HAP-1 (cell line): ENCODE results near the gene NRF1.
A peak's percentile ranks its signal among the peaks of the same experiment; 100 is the strongest.

Source experiments
- DNase-seq, 2 experiments: peaks; one replicate each; pipeline ENCODE4 v3.0.0-alpha.2; 2016 to 2020; ENCODE audit warnings: low spot score in 2 of 2
- H3K27me3 ChIP-seq: fragments of 250-450 bp; sonication (Bioruptor Pico); 2 replicates; pipeline ENCODE4 v1.5.1; 2020; ENCODE audit warnings: low read depth, mild to moderate bottlenecking, moderate library complexity
- H3K36me3 ChIP-seq: fragments of 250-450 bp; sonication (Bioruptor Pico); replicated peaks from 2 replicates; pipeline ENCODE4 v1.5.1; 2020; ENCODE audit warnings: mild to moderate bottlenecking
- H3K4me1 ChIP-seq: fragments of 250-450 bp; sonication (Bioruptor Pico); 2 replicates; pipeline ENCODE4 v1.5.1; 2020; ENCODE audit warnings: mild to moderate bottlenecking
- H3K4me3 ChIP-seq: fragments of 250-450 bp; sonication (Bioruptor Pico); 2 replicates; pipeline ENCODE4 v1.5.1; 2020; ENCODE audit warnings: mild to moderate bottlenecking, moderate library complexity
- H3K9me3 ChIP-seq: fragments of 250-450 bp; sonication (Bioruptor Pico); 2 replicates; pipeline ENCODE4 v1.5.1; 2020; ENCODE audit warnings: mild to moderate bottlenecking, moderate library complexity
- in situ Hi-C: fragments of 300-500 bp; cut with MboI; formaldehyde crosslinking; loops from 3 replicates; pipeline ENCODE4 v1.14.3; 2020; ENCODE audit warnings: low sequenced_read_pairs, inconsistent platforms, mixed read lengths

The NRF1 gene

DNA sequence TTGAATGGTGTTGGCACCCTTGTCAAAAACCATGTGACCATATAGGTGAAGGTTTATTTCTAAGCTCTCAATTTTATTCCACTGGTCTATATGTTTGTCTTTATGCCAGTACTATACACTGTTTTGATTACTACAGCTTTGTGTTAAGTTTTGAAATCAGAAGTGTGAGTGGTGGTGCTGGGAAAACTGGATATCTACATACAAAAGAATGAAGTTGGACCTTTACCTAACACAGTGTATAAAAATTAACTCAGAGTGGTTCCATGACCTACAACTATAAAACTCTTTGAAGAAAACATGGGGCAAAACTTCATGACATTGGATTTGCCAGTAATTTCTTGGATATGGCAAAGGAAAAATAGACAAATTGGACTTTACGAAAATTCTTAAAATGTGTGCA lies 112.2 kb downstream of the NRF1 start:
- H3K4me3 ChIP-seq: no peak overlapping the region
- H3K9me3 ChIP-seq: no peaks in the 10 kb centered on the region
- peaks cover 29% of the 10 kb centered on the region for H3K36me3 ChIP-seq
- in situ Hi-C loops: no loop called here
- DNase-seq: no peak
- peaks cover 2% of the 10 kb centered on the region; the same call in 1 of the 2 replicates for H3K4me1 ChIP-seq
- H3K27me3 ChIP-seq: no peaks in the 10 kb centered on the region

GRCh38 chr7:129724796-129725195 lies 113.3 kb downstream of the NRF1 start:
- in situ Hi-C loops: no loop called here
- Histone ChIP-seq H3K9me3 (no peaks in the 10 kb centered on the region), H3K4me3 (no peak overlapping the region), H3K4me1 (peaks cover 6% of the 10 kb centered on the region; the same call in 1 of the 2 replicates), H3K27me3 (no peaks in the 10 kb centered on the region), H3K36me3 (peaks cover 34% of the 10 kb centered on the region)
- DNase-seq: no peak

DNA sequence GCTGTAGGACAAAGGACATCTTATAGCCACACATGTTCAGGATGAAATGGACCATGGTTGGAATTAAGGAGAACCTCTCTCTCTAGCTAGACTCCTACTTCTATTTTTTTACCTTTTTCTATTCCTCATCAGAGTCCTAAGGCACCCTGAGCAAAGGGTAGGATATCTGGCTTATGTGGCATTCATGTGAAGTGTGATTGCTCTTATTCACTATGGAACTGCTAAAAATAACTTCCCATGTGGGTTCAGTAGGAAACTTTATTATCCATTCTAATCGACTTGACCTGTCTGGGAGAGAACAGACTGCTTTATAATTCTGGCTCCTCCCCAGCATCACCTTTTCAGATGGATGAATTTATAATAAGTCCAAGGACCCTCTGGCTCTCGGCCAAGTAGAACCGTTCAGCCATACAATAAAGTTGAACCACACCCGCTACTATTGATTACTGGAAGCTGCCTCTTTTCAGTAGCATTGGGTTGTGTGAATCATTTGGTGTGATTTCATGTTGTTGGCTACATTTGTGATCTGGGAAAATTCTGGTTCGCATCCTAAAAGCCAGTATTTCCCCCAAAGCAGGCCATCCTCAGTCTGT lies 117.5 kb downstream of the NRF1 start:
- in situ Hi-C loops: no loop called here
- Histone ChIP-seq H3K4me3 (no peak overlapping the region), H3K4me1 (peaks cover 6% of the 10 kb centered on the region; the same call in 1 of the 2 replicates), H3K36me3 (peaks cover 28% of the 10 kb centered on the region), H3K9me3 (no peaks in the 10 kb centered on the region), H3K27me3 (no peaks in the 10 kb centered on the region)
- DNase-seq: peak in 1 of 2 experiments; percentile 28

DNA sequence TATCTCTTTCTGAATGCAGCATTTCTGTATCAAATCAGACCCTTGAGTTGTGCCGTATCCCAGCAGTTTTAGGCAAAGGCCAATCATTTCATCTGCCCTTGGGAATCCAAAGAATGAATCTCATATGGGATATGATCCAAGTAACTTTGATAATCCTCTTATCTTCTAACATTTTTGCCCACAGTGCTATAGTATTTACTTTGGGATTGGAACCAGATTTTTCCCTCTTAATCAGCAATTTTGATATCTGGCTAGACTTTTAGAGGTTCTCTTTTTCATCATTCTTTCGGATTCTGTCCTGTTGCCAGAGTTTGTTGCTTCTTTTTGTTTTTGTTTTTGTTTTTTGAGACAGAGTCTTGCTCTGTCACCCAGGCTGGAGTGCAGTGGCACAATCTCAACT lies 118.0 kb downstream of the NRF1 start:
- no peak overlapping the region for H3K4me3 ChIP-seq
- H3K36me3 ChIP-seq: peaks cover 22% of the 10 kb centered on the region
- no peak for DNase-seq
- H3K9me3 ChIP-seq: no peaks in the 10 kb centered on the region
- in situ Hi-C loops: no loop called here
- H3K27me3 ChIP-seq: no peaks in the 10 kb centered on the region
- peaks cover 6% of the 10 kb centered on the region; the same call in 1 of the 2 replicates for H3K4me1 ChIP-seq

DNA sequence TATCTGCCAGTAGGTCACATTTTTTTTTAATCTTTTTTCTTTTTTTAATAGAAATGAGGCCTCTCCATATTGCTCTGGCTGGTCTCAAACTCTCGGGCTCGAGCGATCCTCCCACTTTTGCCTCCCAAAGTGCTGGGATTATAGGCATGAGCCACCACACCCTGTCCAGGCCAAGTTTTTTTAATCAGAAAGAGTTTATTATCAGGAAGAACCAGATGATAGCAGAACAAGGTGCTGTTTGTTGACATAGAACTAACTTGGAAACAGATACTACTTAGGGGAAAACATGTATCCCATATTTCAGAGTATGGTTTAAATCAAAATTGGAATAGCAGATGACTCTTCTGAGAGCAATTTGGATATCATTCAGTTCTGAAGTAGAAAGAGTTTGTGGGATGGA lies 118.6 kb downstream of the NRF1 start:
- in situ Hi-C loops: no loop called here
- Histone ChIP-seq H3K4me3 (no peak overlapping the region), H3K36me3 (peaks cover 20% of the 10 kb centered on the region), H3K27me3 (no peaks in the 10 kb centered on the region), H3K4me1 (peaks cover 6% of the 10 kb centered on the region; the same call in 1 of the 2 replicates), H3K9me3 (no peaks in the 10 kb centered on the region)
- no peak for DNase-seq

DNA sequence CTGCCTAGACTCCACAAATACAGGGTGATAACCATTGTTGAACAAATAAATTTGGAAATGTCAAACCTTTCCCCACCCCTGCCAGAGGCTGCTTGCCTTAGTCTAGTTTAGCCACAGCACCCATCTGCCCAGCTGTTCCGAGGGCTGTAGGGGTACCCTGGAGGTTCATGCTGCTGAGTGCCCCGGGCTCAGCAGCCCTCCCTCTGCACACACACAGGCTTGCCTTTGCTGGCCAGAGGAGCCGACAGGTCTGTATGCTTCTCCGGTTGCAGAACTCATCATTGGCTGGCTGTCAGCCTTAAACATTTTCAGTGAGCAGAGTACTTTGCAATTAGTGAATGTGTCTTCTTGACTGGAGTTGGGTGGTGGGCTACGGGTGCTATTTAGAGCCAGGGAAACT lies 122.9 kb downstream of the NRF1 start:
- H3K4me3 ChIP-seq: no peak overlapping the region
- peaks cover 8% of the 10 kb centered on the region for H3K36me3 ChIP-seq
- no peaks in the 10 kb centered on the region for H3K27me3 ChIP-seq
- H3K9me3 ChIP-seq: no peaks in the 10 kb centered on the region
- no peaks in the 10 kb centered on the region for H3K4me1 ChIP-seq
- DNase-seq: no peak
- in situ Hi-C loops: no loop called here

- H3K4me3 ChIP-seq: no peak overlapping the region
- no peaks in the 10 kb centered on the region for H3K9me3 ChIP-seq
- no peaks in the 10 kb centered on the region for H3K27me3 ChIP-seq
- in situ Hi-C loops: no loop called here
- no peaks in the 10 kb centered on the region; the same call in none of the 2 replicates for H3K36me3 ChIP-seq
- no peak for DNase-seq
- H3K4me1 ChIP-seq: no peaks in the 10 kb centered on the region
Observed at GRCh38 chr7:129739427-129739826, 127.9 kb downstream of the NRF1 start.

- no peaks in the 10 kb centered on the region for H3K9me3 ChIP-seq
- H3K4me1 ChIP-seq: no peaks in the 10 kb centered on the region
- H3K27me3 ChIP-seq: no peaks in the 10 kb centered on the region
- no peak for DNase-seq
- H3K4me3 ChIP-seq: no peak overlapping the region
- in situ Hi-C loops: no loop called here
- H3K36me3 ChIP-seq: no peaks in the 10 kb centered on the region; the same call in 1 of the 2 replicates
Observed at GRCh38 chr7:129740574-129741410, 129.3 kb downstream of the NRF1 start.

DNA sequence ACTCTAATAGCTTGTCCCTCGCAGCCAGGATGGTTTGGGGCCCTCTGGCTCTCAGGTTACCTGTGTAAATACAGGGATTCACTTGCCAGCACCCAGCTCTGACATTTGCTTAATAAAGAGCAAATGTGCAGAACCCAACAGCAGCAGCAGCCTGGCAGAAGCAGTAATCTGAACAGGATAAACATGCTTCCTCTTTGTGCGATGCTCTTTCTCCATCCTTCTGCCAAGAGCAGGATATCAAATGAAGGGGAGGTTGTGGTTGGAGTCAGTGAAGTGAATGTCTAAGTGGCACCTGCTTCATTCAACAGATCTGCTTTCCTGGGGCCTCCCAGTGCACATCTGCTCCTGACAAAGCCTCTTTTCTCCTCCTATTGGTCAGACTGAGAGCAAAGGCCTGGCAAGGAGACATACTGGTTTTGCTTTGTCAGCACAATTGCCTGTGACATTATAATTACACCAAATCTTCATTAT lies 130.3 kb downstream of the NRF1 start:
- no peaks in the 10 kb centered on the region for H3K4me1 ChIP-seq
- in situ Hi-C loops: no loop called here
- no peaks in the 10 kb centered on the region for H3K9me3 ChIP-seq
- DNase-seq: no peak
- no peak overlapping the region for H3K4me3 ChIP-seq
- no peaks in the 10 kb centered on the region; the same call in 1 of the 2 replicates for H3K36me3 ChIP-seq
- no peaks in the 10 kb centered on the region for H3K27me3 ChIP-seq

GRCh38 chr7:129742256-129742655 lies 130.7 kb downstream of the NRF1 start:
- in situ Hi-C loops: no loop called here
- Histone ChIP-seq H3K9me3 (no peaks in the 10 kb centered on the region), H3K27me3 (no peaks in the 10 kb centered on the region), H3K36me3 (no peaks in the 10 kb centered on the region; the same call in 1 of the 2 replicates), H3K4me3 (no peak overlapping the region), H3K4me1 (no peaks in the 10 kb centered on the region)
- DNase-seq: no peak

- in situ Hi-C loops: no loop called here
- H3K27me3 ChIP-seq: no peaks in the 10 kb centered on the region
- no peaks in the 10 kb centered on the region for H3K9me3 ChIP-seq
- DNase-seq: no peak
- no peaks in the 10 kb centered on the region for H3K4me1 ChIP-seq
- H3K4me3 ChIP-seq: no peak overlapping the region
- H3K36me3 ChIP-seq: peaks cover 5% of the 10 kb centered on the region; the same call in 1 of the 2 replicates
Observed at GRCh38 chr7:129746857-129747529, 135.5 kb downstream of the NRF1 start.

GRCh38 chr7:129748356-129749109 lies 137.0 kb downstream of the NRF1 start:
- DNase-seq: no peak
- H3K4me3 ChIP-seq: no peak overlapping the region
- no peaks in the 10 kb centered on the region for H3K27me3 ChIP-seq

GRCh38 chr7:129750091-129750490 lies 138.6 kb downstream of the NRF1 start:
- peaks cover 7% of the 10 kb centered on the region for H3K36me3 ChIP-seq
- H3K4me1 ChIP-seq: no peaks in the 10 kb centered on the region
- H3K9me3 ChIP-seq: no peaks in the 10 kb centered on the region
- no peak for DNase-seq
- H3K4me3 ChIP-seq: no peak overlapping the region
- no peaks in the 10 kb centered on the region for H3K27me3 ChIP-seq
- in situ Hi-C loops: no loop called here

More at GRCh38 chr7:129748356-129749109, 137.0 kb downstream of the NRF1 start:
- in situ Hi-C loops: no loop called here
- H3K36me3 ChIP-seq: peaks cover 7% of the 10 kb centered on the region; the same call in 1 of the 2 replicates
- H3K9me3 ChIP-seq: no peaks in the 10 kb centered on the region
- H3K4me1 ChIP-seq: no peaks in the 10 kb centered on the region
